Neural cell (in vitro differentiated cells): ENCODE data around the gene RRAGB.
"Not testable (repeated sequence)": the region's sequence is repeated elsewhere in the genome, so short reads cannot be mapped to it uniquely, and the experiment has no call there.

Experiments used
- EP300 ChIP-seq: fragments of 450-650 bp; conservative IDR thresholded peaks from 2 replicates; pipeline ENCODE4 v1.6.1; 2014; ENCODE audit warnings: antibody characterized with exemption, mild to moderate bottlenecking, moderate library complexity; ENCODE audit not compliant: poor library complexity, severe bottlenecking
- EZH2 ChIP-seq: fragments of 200-600, 300-800 bp; shearing (Covaris generic), sonication (generic); IDR thresholded peaks from 2 replicates; pipeline ENCODE4 v1.6.1; 2014; ENCODE audit warnings: antibody characterized with exemption, low read length, borderline replicate concordance, mild to moderate bottlenecking; ENCODE audit not compliant: insufficient read depth, poor library complexity, severe bottlenecking
- MXI1 ChIP-seq: fragments of 450-650 bp; conservative IDR thresholded peaks from 2 replicates; pipeline ENCODE4 v1.6.1; 2014; ENCODE audit warnings: antibody characterized with exemption, mild to moderate bottlenecking; ENCODE audit not compliant: poor library complexity, severe bottlenecking
- POLR2AphosphoS5 ChIP-seq: IDR thresholded peaks from 2 replicates; pipeline ENCODE4 v1.6.1; 2012
- RAD21 ChIP-seq: fragments of 450-650 bp; conservative IDR thresholded peaks from 2 replicates; pipeline ENCODE4 v1.6.1; 2014; ENCODE audit warnings: antibody characterized with exemption, mild to moderate bottlenecking, moderate library complexity
- SMC3 ChIP-seq: fragments of 450-650 bp; conservative IDR thresholded peaks from 2 replicates; pipeline ENCODE4 v1.6.1; 2014; ENCODE audit warnings: antibody characterized with exemption, mild to moderate bottlenecking, moderate library complexity; ENCODE audit not compliant: poor library complexity
- TAF1 ChIP-seq: IDR thresholded peaks from 2 replicates; pipeline ENCODE4 v1.6.1; 2012; ENCODE audit warnings: low read depth
- TF ChIP-seq, protein P1 (sequence below): fragments of 450-650 bp; IDR thresholded peaks from 2 replicates; pipeline ENCODE4 v1.5.1; 2014; ENCODE audit warnings: antibody characterized with exemption, mild to moderate bottlenecking, moderate library complexity; ENCODE audit not compliant: poor library complexity, severe bottlenecking
- TF ChIP-seq, protein P2 (sequence below): IDR thresholded peaks from 2 replicates; pipeline ENCODE4 v1.6.1; 2012; ENCODE audit warnings: borderline replicate concordance

DNA sequence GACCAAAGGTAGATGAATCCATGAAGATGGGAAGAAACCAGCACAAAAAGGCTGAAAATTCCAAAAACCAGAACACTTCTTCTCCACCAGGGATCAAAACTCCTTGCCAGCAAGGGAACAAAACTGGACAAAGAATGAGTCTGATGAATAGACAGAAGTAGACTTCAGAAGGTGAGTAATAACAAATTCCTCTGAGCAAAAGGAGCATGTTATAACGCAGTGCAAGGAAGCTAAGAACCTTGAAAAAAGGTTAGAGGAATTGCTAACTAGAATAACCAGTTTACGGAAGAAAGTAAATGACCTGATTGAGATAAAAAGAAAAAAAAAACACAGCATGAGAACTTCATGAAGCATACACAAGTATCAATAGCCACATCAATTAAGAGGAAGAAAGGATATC is 14.1 kb upstream of the RRAGB start:
- TF ChIP-seq, protein P1, sequence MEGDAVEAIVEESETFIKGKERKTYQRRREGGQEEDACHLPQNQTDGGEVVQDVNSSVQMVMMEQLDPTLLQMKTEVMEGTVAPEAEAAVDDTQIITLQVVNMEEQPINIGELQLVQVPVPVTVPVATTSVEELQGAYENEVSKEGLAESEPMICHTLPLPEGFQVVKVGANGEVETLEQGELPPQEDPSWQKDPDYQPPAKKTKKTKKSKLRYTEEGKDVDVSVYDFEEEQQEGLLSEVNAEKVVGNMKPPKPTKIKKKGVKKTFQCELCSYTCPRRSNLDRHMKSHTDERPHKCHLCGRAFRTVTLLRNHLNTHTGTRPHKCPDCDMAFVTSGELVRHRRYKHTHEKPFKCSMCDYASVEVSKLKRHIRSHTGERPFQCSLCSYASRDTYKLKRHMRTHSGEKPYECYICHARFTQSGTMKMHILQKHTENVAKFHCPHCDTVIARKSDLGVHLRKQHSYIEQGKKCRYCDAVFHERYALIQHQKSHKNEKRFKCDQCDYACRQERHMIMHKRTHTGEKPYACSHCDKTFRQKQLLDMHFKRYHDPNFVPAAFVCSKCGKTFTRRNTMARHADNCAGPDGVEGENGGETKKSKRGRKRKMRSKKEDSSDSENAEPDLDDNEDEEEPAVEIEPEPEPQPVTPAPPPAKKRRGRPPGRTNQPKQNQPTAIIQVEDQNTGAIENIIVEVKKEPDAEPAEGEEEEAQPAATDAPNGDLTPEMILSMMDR: not testable (repeated sequence)
- not testable (repeated sequence) for TF ChIP-seq EZH2, EP300, RAD21, POLR2AphosphoS5, TAF1, MXI1, SMC3
- TF ChIP-seq, protein P2, sequence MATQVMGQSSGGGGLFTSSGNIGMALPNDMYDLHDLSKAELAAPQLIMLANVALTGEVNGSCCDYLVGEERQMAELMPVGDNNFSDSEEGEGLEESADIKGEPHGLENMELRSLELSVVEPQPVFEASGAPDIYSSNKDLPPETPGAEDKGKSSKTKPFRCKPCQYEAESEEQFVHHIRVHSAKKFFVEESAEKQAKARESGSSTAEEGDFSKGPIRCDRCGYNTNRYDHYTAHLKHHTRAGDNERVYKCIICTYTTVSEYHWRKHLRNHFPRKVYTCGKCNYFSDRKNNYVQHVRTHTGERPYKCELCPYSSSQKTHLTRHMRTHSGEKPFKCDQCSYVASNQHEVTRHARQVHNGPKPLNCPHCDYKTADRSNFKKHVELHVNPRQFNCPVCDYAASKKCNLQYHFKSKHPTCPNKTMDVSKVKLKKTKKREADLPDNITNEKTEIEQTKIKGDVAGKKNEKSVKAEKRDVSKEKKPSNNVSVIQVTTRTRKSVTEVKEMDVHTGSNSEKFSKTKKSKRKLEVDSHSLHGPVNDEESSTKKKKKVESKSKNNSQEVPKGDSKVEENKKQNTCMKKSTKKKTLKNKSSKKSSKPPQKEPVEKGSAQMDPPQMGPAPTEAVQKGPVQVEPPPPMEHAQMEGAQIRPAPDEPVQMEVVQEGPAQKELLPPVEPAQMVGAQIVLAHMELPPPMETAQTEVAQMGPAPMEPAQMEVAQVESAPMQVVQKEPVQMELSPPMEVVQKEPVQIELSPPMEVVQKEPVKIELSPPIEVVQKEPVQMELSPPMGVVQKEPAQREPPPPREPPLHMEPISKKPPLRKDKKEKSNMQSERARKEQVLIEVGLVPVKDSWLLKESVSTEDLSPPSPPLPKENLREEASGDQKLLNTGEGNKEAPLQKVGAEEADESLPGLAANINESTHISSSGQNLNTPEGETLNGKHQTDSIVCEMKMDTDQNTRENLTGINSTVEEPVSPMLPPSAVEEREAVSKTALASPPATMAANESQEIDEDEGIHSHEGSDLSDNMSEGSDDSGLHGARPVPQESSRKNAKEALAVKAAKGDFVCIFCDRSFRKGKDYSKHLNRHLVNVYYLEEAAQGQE: not testable (repeated sequence)
